Fibroblast of lung (primary cell): ENCODE results near the gene SAG.

Experiments
- EZH2 ChIP-seq: IDR thresholded peaks from 2 replicates; pipeline ENCODE4 v1.5.1; 2012; ENCODE audit warnings: low read length, control low read depth, mild to moderate bottlenecking; ENCODE audit errors: missing control alignments
- TF ChIP-seq, protein P1 (sequence below), 2 donors: IDR thresholded peaks in 1 of 2; conservative IDR thresholded peaks in 1 of 2; 1 replicate in 1 of 2; 2 replicates in 1 of 2; pipeline ENCODE4 v1.5.1; 2011 to 2012; ENCODE audit warnings: low read length in 2 of 2, control low read depth in 1 of 2, inconsistent platforms in 1 of 2, low read depth in 1 of 2, mild to moderate bottlenecking in 1 of 2

DNA sequence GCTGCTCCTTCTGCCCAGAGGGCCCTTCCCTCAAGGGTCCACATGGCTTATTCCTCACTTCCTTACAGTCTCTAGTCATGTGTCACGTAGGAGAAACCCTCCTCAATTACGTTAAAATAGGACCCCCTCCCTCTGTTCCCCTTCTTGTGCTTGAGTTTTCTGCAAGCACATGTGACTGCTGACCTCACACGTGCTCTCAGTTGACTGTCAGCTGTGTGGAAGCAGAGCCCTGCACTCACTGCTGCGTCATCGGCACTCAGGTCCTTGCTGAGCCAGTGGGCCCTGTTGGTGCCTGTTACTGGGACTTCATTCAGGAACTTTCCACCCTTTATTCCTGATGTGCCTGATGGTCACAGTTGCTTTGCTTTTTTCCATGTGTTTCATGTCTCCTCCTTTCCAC lies 45.1 kb upstream of the SAG start:
- TF ChIP-seq, protein P1, sequence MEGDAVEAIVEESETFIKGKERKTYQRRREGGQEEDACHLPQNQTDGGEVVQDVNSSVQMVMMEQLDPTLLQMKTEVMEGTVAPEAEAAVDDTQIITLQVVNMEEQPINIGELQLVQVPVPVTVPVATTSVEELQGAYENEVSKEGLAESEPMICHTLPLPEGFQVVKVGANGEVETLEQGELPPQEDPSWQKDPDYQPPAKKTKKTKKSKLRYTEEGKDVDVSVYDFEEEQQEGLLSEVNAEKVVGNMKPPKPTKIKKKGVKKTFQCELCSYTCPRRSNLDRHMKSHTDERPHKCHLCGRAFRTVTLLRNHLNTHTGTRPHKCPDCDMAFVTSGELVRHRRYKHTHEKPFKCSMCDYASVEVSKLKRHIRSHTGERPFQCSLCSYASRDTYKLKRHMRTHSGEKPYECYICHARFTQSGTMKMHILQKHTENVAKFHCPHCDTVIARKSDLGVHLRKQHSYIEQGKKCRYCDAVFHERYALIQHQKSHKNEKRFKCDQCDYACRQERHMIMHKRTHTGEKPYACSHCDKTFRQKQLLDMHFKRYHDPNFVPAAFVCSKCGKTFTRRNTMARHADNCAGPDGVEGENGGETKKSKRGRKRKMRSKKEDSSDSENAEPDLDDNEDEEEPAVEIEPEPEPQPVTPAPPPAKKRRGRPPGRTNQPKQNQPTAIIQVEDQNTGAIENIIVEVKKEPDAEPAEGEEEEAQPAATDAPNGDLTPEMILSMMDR (conservative IDR thresholded peaks at IDR 0.05 in 1 of 2, IDR thresholded peaks at IDR 0.05 in 1 of 2; ENCODE audit: low read depth in 1 of 2, low read length in 2 of 2): no peak
- TF ChIP-seq EZH2: no peak
